Mesendoderm (in vitro differentiated cells): Measurements from ENCODE around the gene C2CD3. TPM values are rescaled to one million over a fixed set of nuclear protein-coding genes. Genes with fewer than 3 reads are reported as not detected.

ENCODE experiments used
- DNase-seq: peaks from one replicate; pipeline ENCODE4 v3.0.0; 2013
- H2AK5ac ChIP-seq: 2 replicates; pipeline ENCODE4 v1.6.1; 2013; ENCODE audit warnings: low read length, inconsistent platforms
- H2BK120ac ChIP-seq: 2 replicates; pipeline ENCODE4 v1.6.1; 2013; ENCODE audit warnings: low read depth, mild to moderate bottlenecking, low read length, moderate library complexity, mixed read lengths
- H2BK15ac ChIP-seq: replicated peaks from 2 replicates; pipeline ENCODE4 v1.6.1; 2013; ENCODE audit warnings: low read depth, mild to moderate bottlenecking, moderate library complexity
- H2BK5ac ChIP-seq: 2 replicates; pipeline ENCODE4 v1.6.1; 2013; ENCODE audit warnings: low read length, inconsistent platforms
- H3K18ac ChIP-seq: 2 replicates; pipeline ENCODE4 v1.6.1; 2013; ENCODE audit warnings: mild to moderate bottlenecking, low read length, mixed read lengths
- H3K23ac ChIP-seq: one replicate; pipeline ENCODE4 v1.6.1; 2013; ENCODE audit warnings: low read length
- H3K27ac ChIP-seq: 2 replicates; pipeline ENCODE4 v1.5.1; 2013; ENCODE audit warnings: low read depth, mild to moderate bottlenecking, inconsistent platforms, low read length, moderate library complexity
- H3K27me3 ChIP-seq: 2 replicates; pipeline ENCODE4 v1.6.1; 2013; ENCODE audit warnings: low read length, control low read depth, mild to moderate bottlenecking, inconsistent platforms; ENCODE audit not compliant: insufficient read depth, poor library complexity
- H3K36me3 ChIP-seq: 2 replicates; pipeline ENCODE4 v1.6.1; 2013; ENCODE audit warnings: low read length, inconsistent platforms; ENCODE audit not compliant: control insufficient read depth, insufficient read depth
- H3K4ac ChIP-seq: one replicate; pipeline ENCODE4 v1.6.1; 2013; ENCODE audit warnings: low read depth, mild to moderate bottlenecking, low read length, moderate library complexity
- H3K4me1 ChIP-seq: 2 replicates; pipeline ENCODE4 v1.6.1; 2013; ENCODE audit warnings: low read depth, low read length, inconsistent platforms; ENCODE audit not compliant: control insufficient read depth
- H3K4me2 ChIP-seq: 2 replicates; pipeline ENCODE4 v1.6.1; 2013; ENCODE audit warnings: low read length
- H3K4me3 ChIP-seq: 2 replicates; pipeline ENCODE4 v1.5.1; 2013; ENCODE audit warnings: mild to moderate bottlenecking, low read length
- H3K56ac ChIP-seq: one replicate; pipeline ENCODE4 v1.6.1; 2013; ENCODE audit warnings: low read length
- H3K79me1 ChIP-seq: 2 replicates; pipeline ENCODE4 v1.6.1; 2013; ENCODE audit warnings: low read length, inconsistent platforms
- H3K79me2 ChIP-seq: 2 replicates; pipeline ENCODE4 v1.6.1; 2013; ENCODE audit warnings: mild to moderate bottlenecking, low read length; ENCODE audit not compliant: control insufficient read depth, insufficient read depth
- H3K9ac ChIP-seq: 2 replicates; pipeline ENCODE4 v1.6.1; 2013; ENCODE audit warnings: low read length, inconsistent platforms
- H4K5ac ChIP-seq: one replicate; pipeline ENCODE4 v1.6.1; 2013; ENCODE audit warnings: low read length
- H4K8ac ChIP-seq: one replicate; pipeline ENCODE4 v1.6.1; 2013; ENCODE audit warnings: low read depth, mild to moderate bottlenecking, control low read depth, low read length, moderate library complexity
- WGBS: extraction: QIAGEN DNeasy Blood & Tissue Kit; methylation state at CpG from one replicate; pipeline ENCODE4 v1.1.7; 2013; ENCODE audit warnings: low lambda C conversion rate, missing lambda C conversion rate; ENCODE audit not compliant: insufficient coverage; ENCODE audit errors: extremely low coverage; 5-methylcytosine and 5-hydroxymethylcytosine counted together
- small RNA-seq: library from polyadenylated mRNA; stranded (forward); fragments of <200 nt; extraction: miRNeasy Mini kit (QIAGEN cat#:217004); gene quantifications from one replicate; pipeline ENCODE3, GENCODE V24; 2013; ENCODE audit not compliant: insufficient read depth

C2CD3 gene

DNA sequence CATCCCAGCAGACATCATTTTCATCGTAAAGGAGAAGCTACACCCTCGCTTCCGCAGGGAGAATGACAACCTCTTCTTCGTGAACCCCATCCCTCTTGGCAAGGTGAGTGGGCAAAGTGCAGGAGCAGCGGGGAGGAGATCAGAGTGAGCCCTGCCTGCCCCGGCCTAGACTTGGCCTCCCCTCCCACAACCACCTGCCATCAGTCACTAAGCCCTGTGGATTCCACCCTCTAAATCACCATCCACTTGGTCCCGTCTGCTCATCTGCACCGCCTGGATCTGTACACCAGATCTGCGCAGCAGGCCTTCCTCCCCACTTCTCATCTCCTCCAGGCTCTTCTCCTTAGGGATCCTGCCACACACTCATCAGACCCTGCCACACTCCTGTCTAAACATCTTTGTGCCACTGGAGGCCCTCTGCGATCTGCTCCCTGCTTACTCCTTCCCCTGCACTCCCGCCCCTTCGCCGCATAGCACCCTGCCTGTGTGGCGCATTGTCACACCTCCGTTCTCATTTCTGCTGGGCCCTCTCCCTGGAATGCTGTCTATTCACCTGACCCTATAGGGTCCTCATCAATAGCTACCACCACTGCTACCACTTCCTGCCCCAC lies 202.3 kb downstream of the C2CD3 start:
- Histone ChIP-seq H3K56ac (no peak overlapping the region), H2BK120ac (no peak overlapping the region), H3K4ac (no peak overlapping the region), H3K27me3 (no peaks in the 10 kb centered on the region), H2AK5ac (no peak overlapping the region), H3K23ac (no peak overlapping the region), H3K9ac (no peak overlapping the region), H3K27ac (no peak overlapping the region), H3K4me1 (no peaks in the 10 kb centered on the region), H3K79me1 (no peaks in the 10 kb centered on the region), H3K4me3 (no peak overlapping the region), H3K4me2 (no peak overlapping the region), H4K8ac (no peak overlapping the region), H3K36me3 (no peaks in the 10 kb centered on the region), H3K18ac (no peak overlapping the region), H2BK5ac (no peak overlapping the region), H4K5ac (no peak overlapping the region), H3K79me2 (no peaks in the 10 kb centered on the region), H2BK15ac (no peak overlapping the region)
- WGBS, result no CpG with 5 or more reads among the region's 15 CpGs
- DNase-seq, result no peak

DNA sequence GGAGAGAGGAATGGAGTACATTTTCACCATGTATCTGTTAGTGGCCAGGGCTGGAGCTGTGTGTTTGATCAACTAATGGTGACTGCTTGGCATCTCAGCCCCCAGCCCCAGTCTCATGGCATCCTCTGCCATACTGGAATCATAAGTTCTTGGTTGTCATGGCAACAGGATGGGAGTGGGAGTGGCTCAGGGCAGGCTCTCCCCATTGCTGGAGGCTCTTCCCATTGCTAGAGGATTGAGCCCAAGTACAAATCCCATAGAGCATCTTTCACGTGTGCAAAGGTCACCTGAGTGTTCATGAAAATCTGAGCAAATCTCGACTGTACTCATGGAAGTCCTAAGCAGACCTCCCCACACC lies 205.1 kb downstream of the C2CD3 start:
- Histone ChIP-seq H3K36me3 (no peaks in the 10 kb centered on the region), H3K27me3 (no peaks in the 10 kb centered on the region), H4K5ac (no peak overlapping the region), H3K79me2 (no peaks in the 10 kb centered on the region), H3K23ac (no peak overlapping the region), H2BK120ac (no peak overlapping the region), H3K4me2 (no peak overlapping the region), H3K79me1 (no peaks in the 10 kb centered on the region), H3K9ac (no peak overlapping the region), H2BK15ac (no peak overlapping the region), H3K4me1 (no peaks in the 10 kb centered on the region), H3K27ac (no peak overlapping the region), H3K18ac (no peak overlapping the region), H3K56ac (no peak overlapping the region), H2AK5ac (no peak overlapping the region), H3K4ac (no peak overlapping the region), H3K4me3 (no peak overlapping the region), H4K8ac (no peak overlapping the region), H2BK5ac (no peak overlapping the region)
- no CpG with 5 or more reads among the region's 2 CpGs for WGBS
- no peak for DNase-seq

GRCh38 chr11:73965076-73965763 lies 205.6 kb downstream of the C2CD3 start:
- no peak overlapping the region for H3K4me2 ChIP-seq

DNA sequence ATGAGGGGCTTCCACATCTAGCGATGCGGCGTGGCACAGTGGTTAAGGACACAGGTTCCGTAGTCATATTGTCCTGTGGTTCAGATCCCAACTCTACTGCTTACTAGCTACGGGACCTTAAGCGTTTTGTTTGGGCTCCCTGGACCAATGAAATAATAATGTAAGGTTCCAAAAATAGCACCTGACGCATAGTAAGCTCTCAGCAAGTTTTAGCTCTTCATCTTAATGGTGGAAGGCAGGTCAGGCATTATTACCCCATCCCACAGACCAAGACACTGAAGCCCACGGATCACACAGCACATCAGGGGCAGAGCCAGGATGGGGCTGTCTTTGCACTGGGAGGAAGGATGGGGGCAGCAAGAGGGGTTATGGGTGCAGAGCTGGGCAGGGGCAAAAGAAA lies 206.9 kb downstream of the C2CD3 start:
- Histone ChIP-seq H3K56ac (no peak overlapping the region), H3K27me3 (no peaks in the 10 kb centered on the region), H3K4me1 (peaks cover 1% of the 10 kb centered on the region), H2BK15ac (no peak overlapping the region), H3K27ac (no peak overlapping the region), H3K4me2 (no peak overlapping the region), H4K5ac (no peak overlapping the region), H2BK120ac (no peak overlapping the region), H3K4me3 (no peak overlapping the region), H3K18ac (no peak overlapping the region), H3K9ac (no peak overlapping the region), H3K79me2 (no peaks in the 10 kb centered on the region), H3K23ac (no peak overlapping the region), H3K36me3 (peaks cover 1% of the 10 kb centered on the region), H3K79me1 (no peaks in the 10 kb centered on the region), H2AK5ac (no peak overlapping the region), H4K8ac (no peak overlapping the region), H2BK5ac (no peak overlapping the region), H3K4ac (no peak overlapping the region)
- DNase-seq, result no peak
- no CpG with 5 or more reads among the region's 8 CpGs for WGBS

More at GRCh38 chr11:73965076-73965763, 205.6 kb downstream of the C2CD3 start:
- Histone ChIP-seq H2BK120ac (no peak overlapping the region), H3K9ac (no peak overlapping the region), H3K4ac (no peak overlapping the region), H3K4me1 (no peaks in the 10 kb centered on the region), H3K79me2 (no peaks in the 10 kb centered on the region), H3K18ac (no peak overlapping the region), H4K5ac (no peak overlapping the region), H3K79me1 (no peaks in the 10 kb centered on the region), H2BK15ac (no peak overlapping the region), H3K23ac (no peak overlapping the region), H3K4me3 (no peak overlapping the region), H3K36me3 (no peaks in the 10 kb centered on the region), H3K56ac (no peak overlapping the region), H2AK5ac (no peak overlapping the region), H2BK5ac (no peak overlapping the region), H3K27ac (no peak overlapping the region), H4K8ac (no peak overlapping the region), H3K27me3 (no peaks in the 10 kb centered on the region)
- WGBS, result no CpG with 5 or more reads among the region's 10 CpGs
- no peak for DNase-seq

Small RNA genes lying within 50 kb of the gene (small RNA-seq; reads per million reads assigned to genes)
- not detected for gene AP002392.1
